ENCODE data around the gene DUS2.
"Not testable (repeated sequence)": the region's sequence is repeated elsewhere in the genome, so short reads cannot be mapped to it uniquely, and the experiment has no call there.

Gene DUS2

GRCh38 chr16:68093816-68094613 lies 70.9 kb downstream of the DUS2 start:
- DNase-seq: peak; percentile 46

- DNase-seq: no peak
Observed at GRCh38 chr16:68094614-68094934, 71.5 kb downstream of the DUS2 start.

- DNase-seq: no peak
Observed at GRCh38 chr16:68096491-68096890, 73.4 kb downstream of the DUS2 start.

- no peak for DNase-seq
Observed at GRCh38 chr16:68097088-68097487, 74.0 kb downstream of the DUS2 start.

- DNase-seq: no peak
Observed at GRCh38 chr16:68097895-68098294, 74.8 kb downstream of the DUS2 start.

GRCh38 chr16:68100488-68100887 lies 77.4 kb downstream of the DUS2 start:
- no peak for DNase-seq

DNA sequence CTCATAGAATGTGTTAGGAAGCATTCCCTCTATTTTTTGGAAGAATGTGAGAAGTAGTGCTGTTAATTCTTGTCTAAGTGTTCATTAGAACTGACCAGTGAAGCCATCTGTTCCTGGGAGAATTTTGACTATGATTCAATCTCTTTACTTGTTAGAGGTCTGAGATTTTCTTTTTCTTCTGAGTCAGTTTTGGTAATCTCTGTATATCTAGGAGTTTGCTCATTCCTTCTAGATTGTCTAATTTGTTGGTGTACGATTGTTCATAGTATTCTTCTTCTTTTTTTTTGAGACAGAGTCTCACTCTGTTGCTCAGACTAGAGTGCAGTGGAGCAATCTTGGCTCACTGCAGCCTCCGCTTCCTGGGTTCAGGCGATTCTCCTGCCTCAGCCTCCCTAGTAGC lies 82.5 kb downstream of the DUS2 start:
- DNase-seq: no peak

- not testable (repeated sequence) for DNase-seq
Observed at GRCh38 chr16:68107230-68107928, 84.3 kb downstream of the DUS2 start.

- not testable (repeated sequence) for DNase-seq
Observed at GRCh38 chr16:68109156-68109555, 86.1 kb downstream of the DUS2 start.

DNA sequence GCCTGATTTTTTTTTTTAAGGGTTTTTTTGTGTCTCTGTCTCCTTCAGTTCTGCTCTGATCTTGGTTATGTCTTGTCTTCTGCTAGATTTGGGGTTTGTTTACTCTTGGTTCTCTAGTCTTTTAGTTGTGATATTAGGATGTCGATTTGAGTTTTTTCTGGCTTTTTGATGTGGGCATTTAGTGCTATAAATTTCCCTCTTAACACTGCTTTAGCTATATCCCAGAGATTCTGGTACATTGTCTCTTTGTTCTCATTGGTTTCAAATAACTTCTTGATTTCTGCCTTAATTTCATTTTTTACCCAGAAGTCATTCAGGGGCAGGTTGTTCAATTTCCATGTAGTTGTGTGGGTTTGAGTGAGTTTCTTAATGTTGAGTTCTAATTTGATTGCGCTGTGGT lies 87.5 kb downstream of the DUS2 start:
- not testable (repeated sequence) for DNase-seq

GRCh38 chr16:68111379-68111778 lies 88.3 kb downstream of the DUS2 start:
- no peak for DNase-seq

DNA sequence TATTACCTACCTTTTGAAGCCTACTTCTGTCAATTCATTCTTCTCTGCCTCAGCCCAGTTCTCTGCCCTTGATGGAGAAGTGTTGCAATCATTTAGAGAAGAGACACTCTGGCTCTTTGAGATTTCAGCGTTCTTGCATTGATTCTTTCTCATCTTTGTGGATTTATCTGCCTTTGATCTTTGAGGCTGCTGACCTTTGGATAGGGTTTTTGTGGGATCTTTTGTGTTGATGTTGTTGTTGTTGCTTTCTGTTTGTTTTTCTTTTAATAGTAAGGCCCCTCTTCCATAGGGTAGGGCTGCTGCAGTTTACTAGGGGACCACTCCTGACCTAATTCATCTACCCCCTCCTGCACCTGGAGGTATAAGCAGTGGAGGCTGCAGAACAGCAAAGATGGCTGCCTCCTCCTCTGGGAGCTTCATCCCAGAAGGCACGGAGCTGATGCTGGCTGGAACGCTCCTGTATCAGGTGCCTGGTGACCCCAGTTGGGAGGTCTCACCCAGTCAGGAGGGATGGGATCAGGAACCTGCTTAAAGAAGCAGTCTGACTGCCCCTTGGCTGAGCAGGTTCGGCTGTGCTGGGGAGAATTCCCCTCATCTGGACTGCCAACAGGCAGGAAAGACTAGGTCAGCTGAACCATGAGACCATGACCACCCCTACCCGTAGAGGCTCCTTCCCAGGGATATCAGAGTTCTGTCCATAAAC lies 90.1 kb downstream of the DUS2 start:
- DNase-seq: no peak

- DNase-seq: no peak
Observed at GRCh38 chr16:68113765-68114240, 90.7 kb downstream of the DUS2 start.

DNA sequence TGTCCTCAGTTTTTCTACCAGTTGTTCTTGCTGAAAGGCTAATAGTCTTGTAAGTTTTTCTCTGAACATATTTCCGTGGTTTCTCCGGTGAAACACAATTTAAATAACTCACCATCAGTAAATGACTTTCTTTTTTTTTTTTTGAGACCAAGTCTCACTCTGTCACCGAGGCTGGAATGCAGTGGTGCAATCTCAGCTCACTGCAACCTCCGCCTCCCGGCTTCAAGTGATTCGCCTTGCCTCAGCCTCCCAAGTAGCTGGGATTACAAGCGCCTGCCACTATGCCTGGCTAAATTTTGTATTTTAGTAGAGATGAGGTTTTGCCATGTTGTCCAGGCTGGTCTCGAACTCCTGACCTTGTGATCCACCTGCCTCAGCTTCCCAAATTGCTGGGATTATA lies 91.9 kb downstream of the DUS2 start:
- not testable (repeated sequence) for DNase-seq

- no peak for DNase-seq
Observed at GRCh38 chr16:68115851-68116250, 92.8 kb downstream of the DUS2 start.

DNA sequence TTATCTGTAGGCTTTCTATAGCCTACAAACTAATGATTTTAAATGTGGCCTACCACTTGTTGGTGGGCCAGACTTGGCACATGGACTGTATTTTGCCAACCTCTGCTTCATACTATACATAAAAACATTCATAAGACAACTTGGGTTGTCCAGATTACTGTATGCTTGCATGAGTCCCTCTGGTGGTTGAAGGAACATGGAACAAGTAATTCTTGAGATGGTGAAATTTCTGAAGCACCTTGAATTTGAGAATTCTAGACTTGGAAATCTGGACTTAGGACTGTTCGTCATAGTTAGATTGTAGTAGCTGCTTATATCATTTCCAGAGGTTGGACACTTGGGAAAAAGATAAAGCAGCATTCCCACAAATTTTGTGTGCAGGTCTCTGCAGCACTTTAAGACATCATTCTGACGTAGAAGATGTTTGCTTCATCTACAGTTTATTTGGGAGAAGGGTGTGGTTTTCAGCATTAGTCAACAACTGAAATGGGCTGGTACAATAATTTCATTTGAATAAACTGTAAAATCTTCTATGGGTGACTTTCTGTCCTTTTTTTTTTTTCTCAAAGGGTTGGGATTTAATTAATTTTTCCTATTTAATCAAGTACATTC lies 93.3 kb downstream of the DUS2 start:
- peak; percentile 56 for DNase-seq

DNA sequence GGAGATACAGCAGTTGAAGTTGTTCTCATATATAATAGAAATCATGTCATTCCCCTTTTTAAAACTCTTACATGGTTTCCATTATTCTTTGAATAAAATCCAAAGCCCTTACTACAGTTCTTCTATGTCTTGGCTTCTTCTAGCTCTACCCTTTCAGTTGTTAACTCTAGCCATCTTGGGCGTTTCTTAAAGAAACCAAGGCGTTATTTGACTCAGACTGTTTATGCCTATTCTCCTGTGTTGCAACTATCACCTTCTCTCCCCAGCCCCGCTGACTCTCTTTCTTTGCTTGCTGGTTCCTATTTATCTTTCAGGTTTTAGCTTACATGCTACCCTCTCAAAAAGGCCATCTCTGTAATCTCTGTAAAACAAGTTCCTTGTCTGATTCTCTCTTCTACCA lies 94.8 kb downstream of the DUS2 start:
- DNase-seq: no peak

GRCh38 chr16:68118954-68119353 lies 95.9 kb downstream of the DUS2 start:
- peak; percentile 16 for DNase-seq

GRCh38 chr16:68120496-68120895 lies 97.4 kb downstream of the DUS2 start:
- not testable (repeated sequence) for DNase-seq

- no peak for DNase-seq
Observed at GRCh38 chr16:68126395-68126794, 103.3 kb downstream of the DUS2 start.

DNA sequence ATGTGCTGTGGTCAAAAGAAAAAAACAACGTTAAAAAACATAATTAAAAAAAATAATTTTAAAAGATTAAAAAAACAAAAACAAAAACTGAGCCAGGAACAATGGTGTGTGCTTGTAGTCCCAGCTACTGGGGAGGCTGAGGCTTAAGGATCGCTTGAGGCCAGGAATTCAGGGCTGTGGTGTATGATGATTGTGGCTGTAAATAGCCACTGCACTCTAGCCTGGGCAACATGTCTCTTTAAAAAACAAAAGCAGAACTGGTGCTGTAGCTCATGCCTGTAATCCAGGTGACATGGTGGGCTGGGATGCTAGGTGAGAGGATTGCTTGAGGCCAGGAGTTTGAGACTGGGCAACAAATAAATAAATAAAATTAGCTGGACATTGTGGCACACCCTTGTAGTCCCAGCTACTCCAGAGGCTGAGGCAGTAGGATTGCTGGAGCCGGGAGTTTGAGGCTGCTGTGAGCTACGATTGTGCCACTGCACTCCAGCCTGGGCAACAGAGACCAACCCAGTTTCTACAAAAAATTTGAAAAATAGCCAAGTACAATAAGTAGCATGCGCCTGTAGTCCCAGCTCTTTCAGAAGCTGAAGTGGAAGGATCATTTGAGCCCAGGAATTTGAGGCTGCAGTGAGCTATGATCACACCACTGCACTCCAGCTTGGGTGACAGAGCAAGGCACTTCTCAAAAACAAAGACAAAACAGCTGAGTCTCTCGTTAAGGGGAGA lies 105.7 kb downstream of the DUS2 start:
- no peak for DNase-seq

Measured in CD4-positive, alpha-beta T cell treated with Interleukin-10 for 1 hour (primary cell).